ENCODE results near the gene PLRG1. TPM values are rescaled to one million over a fixed set of nuclear protein-coding genes. Genes with fewer than 3 reads are reported as not detected.

PLRG1 gene
- total and polyA plus RNA-seq, 2 of the 8 experiments (the other 6 are each of a cell fraction or from before 2014, with no cell fraction given), result 63.5 to 108 TPM

- no peak for TF ChIP-seq MAFK (IDR thresholded peaks at IDR 0.05; ENCODE audit: low read depth, low read length)
- TF ChIP-seq PHF8 (conservative IDR thresholded peaks at IDR 0.05; ENCODE audit: low read depth, low read length), result no peak
- no peak for TF ChIP-seq CHD1 (IDR thresholded peaks at IDR 0.05; ENCODE audit: low read depth, low read length)
- TF ChIP-seq KDM4A (IDR thresholded peaks at IDR 0.05; ENCODE audit: low read depth, low read length, severe bottlenecking), result no peak
- TF ChIP-seq E2F6 (IDR thresholded peaks at IDR 0.05), result no peak
These were observed 41.7 kb upstream of the PLRG1 start (continued) for GRCh38 chr4:154591890-154592289.

All from H1 (cell line).